Activated gamma-delta T cell treated with Interleukin-2 at 50 U/mL for 16 hours (primary cell): ENCODE data around the gene PEX26.
"Not testable (repeated sequence)": the region's sequence is repeated elsewhere in the genome, so short reads cannot be mapped to it uniquely, and the experiment has no call there.

Source experiments
- DNase-seq: peaks from one replicate; pipeline ENCODE4 v3.0.0-alpha.2; 2020

The PEX26 gene

GRCh38 chr22:18077639-18078328 is at the start of gene PEX26:
Gene PEX26, plus strand, starts transcription at chr22:18077990. Its CDS starts 387 bp downstream, at chr22:18078377.
- DNase-seq, result peak; percentile 93

GRCh38 chr22:18028817-18029527 is 48.8 kb upstream of the PEX26 start:
- DNase-seq, result no peak

- DNase-seq, result no peak
Measured at GRCh38 chr22:18029686-18030267, 48.0 kb upstream of the PEX26 start.

GRCh38 chr22:18031695-18032454 is 45.9 kb upstream of the PEX26 start:
- DNase-seq, result no peak

DNA sequence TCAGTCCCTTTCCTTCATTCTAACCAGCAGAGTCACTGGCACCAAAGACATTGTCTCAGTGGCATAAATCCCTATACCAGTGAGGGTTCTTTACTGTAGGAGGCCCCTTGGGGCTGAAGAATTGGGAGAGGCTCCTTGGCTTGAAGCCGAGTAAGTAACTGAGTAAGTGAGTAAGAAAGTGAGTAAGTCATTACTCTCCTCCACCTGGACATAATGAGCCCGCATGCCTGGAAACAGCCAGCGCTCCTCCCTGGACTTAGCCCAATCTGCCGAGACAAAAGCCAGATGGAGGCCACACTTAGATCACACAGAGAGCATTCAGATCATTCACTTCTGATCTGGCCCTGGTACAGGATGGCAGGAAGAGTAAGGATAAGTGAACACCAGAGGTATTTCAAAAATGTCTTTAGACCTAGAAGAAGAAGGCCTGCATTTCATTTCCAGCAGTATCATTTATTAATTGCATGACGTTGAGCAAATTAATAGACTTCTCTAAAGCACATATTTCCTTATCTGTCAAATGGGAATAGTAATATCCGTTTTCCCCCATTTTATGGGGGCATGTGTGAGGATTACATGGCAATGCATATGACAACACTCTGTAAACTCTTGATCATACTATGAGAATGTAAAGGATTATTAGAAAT is 45.2 kb upstream of the PEX26 start:
- no peak for DNase-seq

GRCh38 chr22:18033204-18033998 is 44.4 kb upstream of the PEX26 start:
- no peak for DNase-seq

- DNase-seq, result no peak
Measured at GRCh38 chr22:18034076-18034475, 43.7 kb upstream of the PEX26 start.

GRCh38 chr22:18035751-18036150 is 42.0 kb upstream of the PEX26 start:
- DNase-seq, result no peak

GRCh38 chr22:18040898-18041297 is 36.9 kb upstream of the PEX26 start:
- DNase-seq, result not testable (repeated sequence)

DNA sequence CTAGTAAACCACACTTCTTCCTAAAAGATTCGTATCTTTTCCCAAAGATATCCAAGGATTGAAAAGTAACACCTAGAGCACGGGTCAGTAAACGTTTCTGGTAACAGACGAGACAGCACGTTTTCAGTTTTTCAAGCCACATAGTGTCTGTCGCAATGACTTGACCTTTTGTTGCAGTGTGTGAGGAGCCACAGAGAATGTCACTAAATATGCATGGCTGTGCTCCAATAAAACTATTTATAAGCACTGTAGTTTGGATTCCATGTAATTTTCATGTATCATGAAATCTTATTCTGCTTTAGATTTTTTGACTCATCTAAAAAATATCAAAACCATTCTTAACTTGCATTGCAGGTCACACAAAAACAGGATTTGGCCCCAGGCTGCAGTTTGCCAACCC is 35.1 kb upstream of the PEX26 start:
- DNase-seq, result no peak

DNA sequence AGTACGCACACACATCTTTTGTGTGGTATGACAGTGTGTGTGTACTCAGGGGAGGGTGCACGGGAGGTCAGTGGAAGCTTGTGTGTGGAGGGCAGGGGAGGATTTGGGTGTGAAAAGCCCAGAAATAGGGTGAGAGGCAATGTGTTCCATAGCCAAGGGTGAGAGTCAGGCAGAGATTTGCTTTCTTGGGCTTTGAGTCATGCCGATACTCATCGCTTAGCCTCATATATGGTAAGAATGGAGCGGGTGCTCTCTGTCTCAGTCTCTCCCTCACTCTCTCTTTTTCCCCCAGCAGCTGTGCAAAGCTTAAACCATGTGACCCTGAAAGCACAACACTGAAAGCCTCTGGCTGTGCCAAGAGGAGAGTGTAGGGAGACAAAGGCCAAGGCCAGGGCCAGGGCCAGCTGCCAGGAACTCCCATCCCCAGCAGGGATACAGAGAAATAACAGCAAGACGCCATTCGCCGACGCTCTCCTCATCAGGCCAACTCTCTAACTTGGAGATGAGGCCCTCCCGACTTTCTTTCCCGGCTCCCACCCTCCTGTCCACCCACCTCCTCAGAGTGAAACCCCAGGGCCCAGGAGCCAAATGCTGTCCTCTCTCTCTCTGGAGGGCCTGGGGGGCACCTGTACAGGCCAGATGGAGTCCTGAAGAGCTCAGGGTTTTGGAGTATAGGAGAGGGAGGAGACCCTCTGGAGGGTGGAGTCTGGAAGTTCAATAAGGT is 33.1 kb upstream of the PEX26 start:
- DNase-seq, result no peak

DNA sequence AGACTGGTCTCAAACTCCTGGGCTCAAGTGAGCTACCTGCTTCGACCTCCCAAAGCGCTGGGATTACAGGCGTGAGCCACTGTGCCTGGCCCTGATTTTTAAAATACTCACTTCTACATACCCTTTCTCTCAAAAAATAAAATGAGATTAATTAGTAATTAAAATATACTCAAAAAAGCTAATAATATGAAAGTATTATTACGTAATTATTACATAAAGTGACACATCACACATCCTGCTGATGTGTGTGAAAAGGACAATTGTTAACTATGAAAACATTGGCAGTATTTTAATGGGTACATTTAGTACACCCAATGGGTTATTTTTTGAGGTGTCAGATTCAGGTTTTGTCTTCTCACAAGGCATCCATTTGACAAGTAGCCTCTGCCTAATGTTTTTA is 32.0 kb upstream of the PEX26 start:
- DNase-seq, result no peak

- DNase-seq, result no peak
Measured at GRCh38 chr22:18048041-18048440, 29.7 kb upstream of the PEX26 start.

DNA sequence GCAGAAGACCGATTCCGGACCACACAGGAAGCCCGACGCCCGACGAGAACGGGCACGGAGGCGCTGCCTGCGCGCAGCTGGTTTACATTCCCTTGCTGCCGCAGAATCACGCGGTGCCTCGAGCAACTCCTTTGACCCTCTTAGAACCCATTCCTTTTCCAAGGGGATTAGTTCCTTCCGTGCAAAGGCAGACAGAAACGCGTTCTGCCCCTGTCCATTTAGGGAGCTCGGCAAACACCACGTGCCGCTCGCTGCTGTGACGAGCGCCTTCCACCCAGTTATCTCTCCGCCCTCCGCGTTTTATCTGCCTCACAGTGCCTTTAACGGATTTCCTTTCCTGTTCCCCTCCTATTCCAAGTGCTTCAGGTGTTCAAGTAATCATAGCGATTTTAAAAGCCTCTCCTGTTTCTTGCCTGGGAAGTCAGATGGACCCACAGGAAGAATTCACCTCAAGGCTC is 29.3 kb upstream of the PEX26 start:
- no peak for DNase-seq

GRCh38 chr22:18050065-18050464 is 27.7 kb upstream of the PEX26 start:
- DNase-seq, result no peak

- not testable (repeated sequence) for DNase-seq
Measured at GRCh38 chr22:18051113-18051512, 26.7 kb upstream of the PEX26 start.

GRCh38 chr22:18053216-18053946 is 24.4 kb upstream of the PEX26 start:
- not testable (repeated sequence) for DNase-seq

DNA sequence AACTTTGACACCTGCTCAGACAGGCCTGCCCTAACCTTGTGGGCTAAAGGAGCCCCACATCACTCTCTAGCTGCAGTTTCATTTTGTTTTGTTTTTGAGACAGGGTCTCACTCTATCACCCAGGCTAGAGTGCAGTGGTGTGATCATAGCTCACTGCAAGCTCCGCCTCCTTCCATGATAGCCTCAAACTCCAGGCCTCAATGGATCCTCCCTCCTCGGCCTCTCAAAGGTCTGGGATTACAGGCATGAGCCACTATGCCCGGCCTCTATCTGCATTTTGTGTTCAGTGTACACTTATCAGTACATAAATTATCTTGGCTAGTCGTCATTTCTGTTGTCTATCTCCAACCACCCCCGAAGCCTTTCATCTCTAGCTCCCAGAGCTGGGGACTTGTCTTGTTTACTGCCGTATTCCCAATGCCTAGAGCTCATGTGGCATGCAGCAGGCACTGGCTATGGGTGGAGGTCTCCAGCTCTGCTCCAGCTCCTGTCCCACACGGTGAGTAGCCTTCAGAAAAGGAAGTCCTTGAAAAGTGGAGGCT is 22.1 kb upstream of the PEX26 start:
- DNase-seq, result no peak

DNA sequence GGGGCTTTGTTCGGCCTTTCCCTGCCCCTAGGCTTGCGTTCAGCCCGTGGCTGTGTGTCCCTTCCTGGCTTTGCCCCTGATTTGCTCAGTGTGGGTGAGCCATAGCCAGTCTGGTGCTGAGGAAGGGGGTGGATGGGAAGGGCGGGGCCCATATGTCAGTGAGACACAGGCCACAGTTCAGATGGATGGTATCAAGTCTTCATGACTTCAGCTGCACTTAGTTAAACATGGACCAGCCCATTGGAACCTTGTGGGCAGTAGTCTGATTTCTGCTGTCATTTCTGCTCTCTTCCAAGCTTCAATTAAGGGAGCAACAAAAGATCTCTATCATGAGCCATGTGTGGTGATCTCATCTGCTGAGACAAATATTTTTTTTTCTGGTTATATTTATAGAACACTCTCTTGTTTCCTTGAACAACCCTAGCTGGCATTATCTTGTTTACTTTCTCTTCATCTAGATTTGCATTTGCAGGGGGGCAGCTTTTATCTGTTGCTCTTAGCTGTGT is 21.6 kb upstream of the PEX26 start:
- DNase-seq, result no peak
